GM12873 (cell line): ENCODE data around the gene PPBP.

ENCODE experiments used
- TF ChIP-seq, protein P1 (sequence below): IDR thresholded peaks from 2 replicates; pipeline ENCODE4 v1.5.1; 2012; ENCODE audit warnings: low read depth, mild to moderate bottlenecking, moderate library complexity, low read length, control low read depth; ENCODE audit not compliant: insufficient read depth; ENCODE audit errors: missing control alignments

PPBP gene

GRCh38 chr4:73979407-73979957, 8.5 kb downstream of the PPBP start:
- TF ChIP-seq, protein P1, sequence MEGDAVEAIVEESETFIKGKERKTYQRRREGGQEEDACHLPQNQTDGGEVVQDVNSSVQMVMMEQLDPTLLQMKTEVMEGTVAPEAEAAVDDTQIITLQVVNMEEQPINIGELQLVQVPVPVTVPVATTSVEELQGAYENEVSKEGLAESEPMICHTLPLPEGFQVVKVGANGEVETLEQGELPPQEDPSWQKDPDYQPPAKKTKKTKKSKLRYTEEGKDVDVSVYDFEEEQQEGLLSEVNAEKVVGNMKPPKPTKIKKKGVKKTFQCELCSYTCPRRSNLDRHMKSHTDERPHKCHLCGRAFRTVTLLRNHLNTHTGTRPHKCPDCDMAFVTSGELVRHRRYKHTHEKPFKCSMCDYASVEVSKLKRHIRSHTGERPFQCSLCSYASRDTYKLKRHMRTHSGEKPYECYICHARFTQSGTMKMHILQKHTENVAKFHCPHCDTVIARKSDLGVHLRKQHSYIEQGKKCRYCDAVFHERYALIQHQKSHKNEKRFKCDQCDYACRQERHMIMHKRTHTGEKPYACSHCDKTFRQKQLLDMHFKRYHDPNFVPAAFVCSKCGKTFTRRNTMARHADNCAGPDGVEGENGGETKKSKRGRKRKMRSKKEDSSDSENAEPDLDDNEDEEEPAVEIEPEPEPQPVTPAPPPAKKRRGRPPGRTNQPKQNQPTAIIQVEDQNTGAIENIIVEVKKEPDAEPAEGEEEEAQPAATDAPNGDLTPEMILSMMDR, result no peak

- TF ChIP-seq, protein P1, result no peak
Observed at GRCh38 chr4:73978886-73979285, 9.1 kb downstream of the PPBP start.

- TF ChIP-seq, protein P1, result no peak
Observed at GRCh38 chr4:73976716-73977115, 11.3 kb downstream of the PPBP start.

DNA sequence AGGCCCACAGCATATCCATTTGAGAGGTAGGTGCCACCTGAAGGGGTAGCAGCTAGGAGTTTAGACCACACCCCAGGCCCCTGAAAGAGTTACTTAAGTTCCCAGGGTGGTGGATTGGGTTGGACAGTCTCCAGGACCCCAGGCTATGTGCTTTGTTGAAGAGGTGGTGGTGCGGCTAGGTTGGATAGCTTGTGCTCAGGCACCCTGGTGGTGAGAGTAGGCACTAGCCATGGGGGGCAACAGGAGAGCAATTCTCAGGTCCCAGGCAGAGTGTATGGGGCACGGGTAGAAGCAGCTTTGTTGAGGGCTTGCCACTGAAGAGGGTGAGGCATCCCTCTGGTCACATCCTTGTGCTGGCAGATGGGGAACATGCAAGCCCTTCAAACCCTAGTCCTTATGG, 11.8 kb downstream of the PPBP start:
- TF ChIP-seq, protein P1, result no peak

GRCh38 chr4:73974352-73974751, 13.6 kb downstream of the PPBP start:
- TF ChIP-seq, protein P1, result no peak

- TF ChIP-seq, protein P1, result no peak
Observed at GRCh38 chr4:73970945-73971344, 17.0 kb downstream of the PPBP start.

- TF ChIP-seq, protein P1, result no peak
Observed at GRCh38 chr4:73970011-73970410, 18.0 kb downstream of the PPBP start.
